GM12892 (cell line): Measurements from ENCODE around the gene DEFB124.
"Not testable (repeated sequence)": the region's sequence is repeated elsewhere in the genome, so short reads cannot be mapped to it uniquely, and the experiment has no call there.

ENCODE experiments used
- DNase-seq: peaks from one replicate; pipeline ENCODE4 v3.0.0; 2011; ENCODE audit not compliant: insufficient read length
- FAIRE-seq: peaks from 2 replicates; lab custom pipeline; 2011; peaks lifted over from hg19 to GRCh38; lab: Jason Lieb, UNC
- POLR2A ChIP-seq: IDR thresholded peaks from 2 replicates; pipeline ENCODE4 v1.6.1; 2011; ENCODE audit warnings: low read depth, low read length, control low read depth
- POLR2AphosphoS5 ChIP-seq: IDR thresholded peaks from 2 replicates; pipeline ENCODE4 v1.6.1; 2011; ENCODE audit warnings: low read depth, low read length, control low read depth
- TAF1 ChIP-seq: IDR thresholded peaks from 2 replicates; pipeline ENCODE4 v1.6.1; 2011; ENCODE audit warnings: low read depth, mild to moderate bottlenecking, control low read depth, low read length, borderline replicate concordance

The DEFB124 gene

GRCh38 chr20:31440012-31440659 lies 34.8 kb downstream of the DEFB124 start, which contains the start of gene DEFB123:
TSS of gene DEFB123 (plus strand) at chr20:31440632. CDS start at chr20:31440699, 67 bp downstream.
- no peak for FAIRE-seq
- TF ChIP-seq POLR2AphosphoS5: no peak
- no peak for TF ChIP-seq POLR2A
- TF ChIP-seq TAF1: no peak

GRCh38 chr20:31430568-31431115 lies 44.3 kb downstream of the DEFB124 start:
- DNase-seq (no peak), FAIRE-seq (no peak)
- TF ChIP-seq POLR2AphosphoS5 (no peak), POLR2A (no peak), TAF1 (no peak)

More at GRCh38 chr20:31440012-31440659, 34.8 kb downstream of the DEFB124 start, which contains the start of gene DEFB123:
- no peak for DNase-seq

GRCh38 chr20:31427576-31427975 lies 47.4 kb downstream of the DEFB124 start:
- DNase-seq, FAIRE-seq: not testable (repeated sequence)

GRCh38 chr20:31426891-31427551 lies 47.9 kb downstream of the DEFB124 start:
- not testable (repeated sequence) for DNase-seq, FAIRE-seq

GRCh38 chr20:31425797-31426196 lies 49.1 kb downstream of the DEFB124 start:
- DNase-seq (no peak), FAIRE-seq (no peak)
- TF ChIP-seq POLR2AphosphoS5 (no peak), TAF1 (no peak), POLR2A (no peak)

GRCh38 chr20:31418307-31418706 lies 56.6 kb downstream of the DEFB124 start:
- no peak for DNase-seq

GRCh38 chr20:31415653-31416052 lies 59.3 kb downstream of the DEFB124 start:
- DNase-seq (no peak), FAIRE-seq (no peak)
- TF ChIP-seq POLR2A (no peak), TAF1 (no peak), POLR2AphosphoS5 (no peak)

More at GRCh38 chr20:31418307-31418706, 56.6 kb downstream of the DEFB124 start:
- TF ChIP-seq POLR2A (no peak), TAF1 (no peak), POLR2AphosphoS5 (no peak)
- FAIRE-seq: no peak
